ENCODE results near the gene PAN2.

DNA sequence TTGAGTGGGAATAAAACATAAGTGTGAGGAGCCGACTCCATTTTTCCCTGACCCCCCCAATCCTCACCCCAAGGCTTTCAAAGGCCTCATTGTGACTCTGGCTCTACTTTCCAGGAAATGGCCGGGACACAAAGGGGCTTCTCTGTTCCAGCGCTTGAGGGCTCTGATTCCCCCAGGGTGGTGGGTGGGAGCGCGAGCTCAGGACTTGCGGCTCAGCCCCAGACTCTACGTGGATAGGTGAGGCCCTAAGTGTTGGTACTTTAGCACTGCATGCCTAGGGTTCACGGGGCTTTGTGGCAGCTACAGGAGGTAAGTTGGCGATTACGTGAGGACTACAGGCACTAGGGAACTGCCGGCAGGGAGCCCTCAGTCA lies 18.6 kb downstream of the PAN2 start:
- TF ChIP-seq SP1 (IDR thresholded peaks at IDR 0.05; ENCODE audit: low read depth) (no peak), ZNF274 (IDR thresholded peaks at IDR 0.05; ENCODE audit: low read depth, low read length) (no peak), POLR2A (IDR thresholded peaks at IDR 0.05; ENCODE audit: borderline replicate concordance, extremely low read depth, insufficient read depth, insufficient read length) (no peak)
- TF ChIP-seq, protein P1, sequence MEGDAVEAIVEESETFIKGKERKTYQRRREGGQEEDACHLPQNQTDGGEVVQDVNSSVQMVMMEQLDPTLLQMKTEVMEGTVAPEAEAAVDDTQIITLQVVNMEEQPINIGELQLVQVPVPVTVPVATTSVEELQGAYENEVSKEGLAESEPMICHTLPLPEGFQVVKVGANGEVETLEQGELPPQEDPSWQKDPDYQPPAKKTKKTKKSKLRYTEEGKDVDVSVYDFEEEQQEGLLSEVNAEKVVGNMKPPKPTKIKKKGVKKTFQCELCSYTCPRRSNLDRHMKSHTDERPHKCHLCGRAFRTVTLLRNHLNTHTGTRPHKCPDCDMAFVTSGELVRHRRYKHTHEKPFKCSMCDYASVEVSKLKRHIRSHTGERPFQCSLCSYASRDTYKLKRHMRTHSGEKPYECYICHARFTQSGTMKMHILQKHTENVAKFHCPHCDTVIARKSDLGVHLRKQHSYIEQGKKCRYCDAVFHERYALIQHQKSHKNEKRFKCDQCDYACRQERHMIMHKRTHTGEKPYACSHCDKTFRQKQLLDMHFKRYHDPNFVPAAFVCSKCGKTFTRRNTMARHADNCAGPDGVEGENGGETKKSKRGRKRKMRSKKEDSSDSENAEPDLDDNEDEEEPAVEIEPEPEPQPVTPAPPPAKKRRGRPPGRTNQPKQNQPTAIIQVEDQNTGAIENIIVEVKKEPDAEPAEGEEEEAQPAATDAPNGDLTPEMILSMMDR (IDR thresholded peaks at IDR 0.05 in 2 of 3, conservative IDR thresholded peaks at IDR 0.05 in 1 of 3; ENCODE audit: borderline replicate concordance in 1 of 3, insufficient read depth in 1 of 3, low read depth in 2 of 3, low read length in 2 of 3): no peak
- TF ChIP-seq, protein P2, sequence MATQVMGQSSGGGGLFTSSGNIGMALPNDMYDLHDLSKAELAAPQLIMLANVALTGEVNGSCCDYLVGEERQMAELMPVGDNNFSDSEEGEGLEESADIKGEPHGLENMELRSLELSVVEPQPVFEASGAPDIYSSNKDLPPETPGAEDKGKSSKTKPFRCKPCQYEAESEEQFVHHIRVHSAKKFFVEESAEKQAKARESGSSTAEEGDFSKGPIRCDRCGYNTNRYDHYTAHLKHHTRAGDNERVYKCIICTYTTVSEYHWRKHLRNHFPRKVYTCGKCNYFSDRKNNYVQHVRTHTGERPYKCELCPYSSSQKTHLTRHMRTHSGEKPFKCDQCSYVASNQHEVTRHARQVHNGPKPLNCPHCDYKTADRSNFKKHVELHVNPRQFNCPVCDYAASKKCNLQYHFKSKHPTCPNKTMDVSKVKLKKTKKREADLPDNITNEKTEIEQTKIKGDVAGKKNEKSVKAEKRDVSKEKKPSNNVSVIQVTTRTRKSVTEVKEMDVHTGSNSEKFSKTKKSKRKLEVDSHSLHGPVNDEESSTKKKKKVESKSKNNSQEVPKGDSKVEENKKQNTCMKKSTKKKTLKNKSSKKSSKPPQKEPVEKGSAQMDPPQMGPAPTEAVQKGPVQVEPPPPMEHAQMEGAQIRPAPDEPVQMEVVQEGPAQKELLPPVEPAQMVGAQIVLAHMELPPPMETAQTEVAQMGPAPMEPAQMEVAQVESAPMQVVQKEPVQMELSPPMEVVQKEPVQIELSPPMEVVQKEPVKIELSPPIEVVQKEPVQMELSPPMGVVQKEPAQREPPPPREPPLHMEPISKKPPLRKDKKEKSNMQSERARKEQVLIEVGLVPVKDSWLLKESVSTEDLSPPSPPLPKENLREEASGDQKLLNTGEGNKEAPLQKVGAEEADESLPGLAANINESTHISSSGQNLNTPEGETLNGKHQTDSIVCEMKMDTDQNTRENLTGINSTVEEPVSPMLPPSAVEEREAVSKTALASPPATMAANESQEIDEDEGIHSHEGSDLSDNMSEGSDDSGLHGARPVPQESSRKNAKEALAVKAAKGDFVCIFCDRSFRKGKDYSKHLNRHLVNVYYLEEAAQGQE (IDR thresholded peaks at IDR 0.05; ENCODE audit: low read depth): no peak
